ENCODE data around the gene TSEN54.

TSEN54 gene

GRCh38 chr17:75563063-75563758, 46.9 kb downstream of the TSEN54 start:
- no peak for DNase-seq

GRCh38 chr17:75564195-75564594, 47.9 kb downstream of the TSEN54 start:
- DNase-seq, result no peak

GRCh38 chr17:75565066-75565465, 48.7 kb downstream of the TSEN54 start:
- DNase-seq, result no peak

GRCh38 chr17:75565618-75566017, 49.3 kb downstream of the TSEN54 start:
- DNase-seq, result no peak

GRCh38 chr17:75566416-75566815, 50.1 kb downstream of the TSEN54 start:
- no peak for DNase-seq

- DNase-seq, result no peak
Measured at GRCh38 chr17:75566834-75567233, 50.5 kb downstream of the TSEN54 start.

GRCh38 chr17:75568412-75569255, 52.3 kb downstream of the TSEN54 start:
- no peak for DNase-seq

- no peak for DNase-seq
Measured at GRCh38 chr17:75570034-75570676, 53.8 kb downstream of the TSEN54 start.

GRCh38 chr17:75570772-75571171, 54.4 kb downstream of the TSEN54 start:
- no peak for DNase-seq

GRCh38 chr17:75571197-75571884, 55.0 kb downstream of the TSEN54 start:
- DNase-seq, result peak in 14 of 51 donors; percentile 9 to 51 (median 23)

- DNase-seq, result no peak
Measured at GRCh38 chr17:75571885-75572215, 55.5 kb downstream of the TSEN54 start.

- DNase-seq, result no peak
Measured at GRCh38 chr17:75572713-75573539, 56.6 kb downstream of the TSEN54 start.

GRCh38 chr17:75573540-75573957, 57.2 kb downstream of the TSEN54 start:
- no peak for DNase-seq

GRCh38 chr17:75573994-75574393, 57.7 kb downstream of the TSEN54 start:
- DNase-seq, result no peak

Data from hypothalamus (tissue), 51 donors.